HG02623 (cell line): ENCODE measurements around the gene WDR91.
A peak's percentile ranks its signal among the peaks of the same experiment; 100 is the strongest.

Experiments used
- ATAC-seq: cut with Tn5 transposase; IDR thresholded peaks from one replicate; pipeline ENCODE4 v1.9.1; 2021; ENCODE audit warnings: moderate library complexity; ENCODE audit not compliant: unreplicated experiment

Gene WDR91

GRCh38 chr7:135200821-135201331 lies 10.4 kb downstream of the WDR91 start:
- no peak for ATAC-seq

- no peak for ATAC-seq
Observed at GRCh38 chr7:135199439-135199838, 11.9 kb downstream of the WDR91 start.

- no peak for ATAC-seq
Observed at GRCh38 chr7:135197906-135198655, 13.2 kb downstream of the WDR91 start.

- no peak for ATAC-seq
Observed at GRCh38 chr7:135197343-135197742, 14.0 kb downstream of the WDR91 start.

GRCh38 chr7:135195968-135196629 lies 15.2 kb downstream of the WDR91 start:
- no peak for ATAC-seq

- ATAC-seq, result no peak
Observed at GRCh38 chr7:135195156-135195555, 16.2 kb downstream of the WDR91 start.

GRCh38 chr7:135194494-135195095 lies 16.7 kb downstream of the WDR91 start:
- ATAC-seq, result no peak

GRCh38 chr7:135193615-135194081 lies 17.7 kb downstream of the WDR91 start:
- no peak for ATAC-seq

GRCh38 chr7:135192914-135193536 lies 18.3 kb downstream of the WDR91 start:
- ATAC-seq, result no peak

- no peak for ATAC-seq
Observed at GRCh38 chr7:135190703-135191102, 20.6 kb downstream of the WDR91 start.

GRCh38 chr7:135189961-135190360 lies 21.4 kb downstream of the WDR91 start:
- ATAC-seq, result no peak

- no peak for ATAC-seq
Observed at GRCh38 chr7:135189221-135189662, 22.1 kb downstream of the WDR91 start.

- peak; percentile 49 for ATAC-seq
Observed at GRCh38 chr7:135188298-135188984, 22.9 kb downstream of the WDR91 start.

GRCh38 chr7:135186841-135187253 lies 24.5 kb downstream of the WDR91 start:
- ATAC-seq, result peak; percentile 46

GRCh38 chr7:135186261-135186540 lies 25.1 kb downstream of the WDR91 start:
- no peak for ATAC-seq

- ATAC-seq, result no peak
Observed at GRCh38 chr7:135185471-135186260, 25.7 kb downstream of the WDR91 start.

GRCh38 chr7:135184254-135184841 lies 27.0 kb downstream of the WDR91 start:
- no peak for ATAC-seq

GRCh38 chr7:135183478-135183877 lies 27.8 kb downstream of the WDR91 start:
- ATAC-seq, result no peak

- no peak for ATAC-seq
Observed at GRCh38 chr7:135181929-135182678, 29.2 kb downstream of the WDR91 start.
